Measurements from ENCODE around the gene TNS3. TPM values are rescaled to one million over a fixed set of nuclear protein-coding genes. Genes with fewer than 3 reads are reported as not detected.

Gene TNS3
- total RNA-seq, 1 experiment from 2014 or later, result 9.5 TPM

- Histone ChIP-seq H2AK5ac (ENCODE audit: insufficient read length, low read length) (no peak overlapping the region), H2BK20ac (ENCODE audit: low read depth, low read length, poor library complexity, severe bottlenecking) (no peak overlapping the region), H4K5ac (ENCODE audit: insufficient read length, low read depth, low read length) (no peak overlapping the region), H3K18ac (ENCODE audit: insufficient read length, low read depth, low read length) (no peak overlapping the region), H4K20me1 (ENCODE audit: control insufficient read depth, insufficient read depth, insufficient read length) (no peaks in the 10 kb centered on the region), H3K79me1 (ENCODE audit: insufficient read depth, low read depth, low read length, poor library complexity, severe bottlenecking) (no peaks in the 10 kb centered on the region), H3K9me3 (ENCODE audit: control insufficient read depth, low read depth, low read length) (no peaks in the 10 kb centered on the region), H3K14ac (ENCODE audit: insufficient read depth, low read length) (no peak overlapping the region), H3K4me2 (ENCODE audit: insufficient read depth, insufficient read length, low read length) (no peak overlapping the region), H2AFZ (ENCODE audit: low read length) (no peak overlapping the region), H2BK15ac (ENCODE audit: low read depth, low read length) (no peak overlapping the region), H2BK120ac (ENCODE audit: low read depth, low read length, poor library complexity, severe bottlenecking) (no peak overlapping the region), H3K27ac (ENCODE audit: insufficient read length, low read depth, low read length) (no peak overlapping the region), H2BK12ac (ENCODE audit: insufficient read length, low read depth, low read length) (no peak overlapping the region), H3K23ac (ENCODE audit: insufficient read length, low read depth, low read length) (no peak overlapping the region), H3T11ph (ENCODE audit: low read length) (no peak overlapping the region), H3K23me2 (ENCODE audit: insufficient read length, low read depth, low read length, poor library complexity, severe bottlenecking) (no peaks in the 10 kb centered on the region), H3K79me2 (ENCODE audit: insufficient read depth, low read length) (no peaks in the 10 kb centered on the region), H3K9ac (ENCODE audit: extremely low read depth, insufficient read length, low read length) (no peak overlapping the region), H3K4me1 (ENCODE audit: insufficient read depth, low read length) (no peaks in the 10 kb centered on the region; the same call in 1 of the 2 replicates), H3K56ac (ENCODE audit: insufficient read length, low read depth, low read length) (no peak overlapping the region), H2BK5ac (ENCODE audit: insufficient read length, low read length) (no peak overlapping the region), H3K27me3 (ENCODE audit: insufficient read depth, low read length) (no peaks in the 10 kb centered on the region), H4K91ac (ENCODE audit: insufficient read length, low read depth, low read length) (no peak overlapping the region), H3K4ac (ENCODE audit: low read depth, low read length) (no peak overlapping the region), H4K8ac (replicated peaks; ENCODE audit: insufficient read length, low read depth, low read length) (no peak overlapping the region)
- no peak for DNase-seq
- TF ChIP-seq, protein P1, sequence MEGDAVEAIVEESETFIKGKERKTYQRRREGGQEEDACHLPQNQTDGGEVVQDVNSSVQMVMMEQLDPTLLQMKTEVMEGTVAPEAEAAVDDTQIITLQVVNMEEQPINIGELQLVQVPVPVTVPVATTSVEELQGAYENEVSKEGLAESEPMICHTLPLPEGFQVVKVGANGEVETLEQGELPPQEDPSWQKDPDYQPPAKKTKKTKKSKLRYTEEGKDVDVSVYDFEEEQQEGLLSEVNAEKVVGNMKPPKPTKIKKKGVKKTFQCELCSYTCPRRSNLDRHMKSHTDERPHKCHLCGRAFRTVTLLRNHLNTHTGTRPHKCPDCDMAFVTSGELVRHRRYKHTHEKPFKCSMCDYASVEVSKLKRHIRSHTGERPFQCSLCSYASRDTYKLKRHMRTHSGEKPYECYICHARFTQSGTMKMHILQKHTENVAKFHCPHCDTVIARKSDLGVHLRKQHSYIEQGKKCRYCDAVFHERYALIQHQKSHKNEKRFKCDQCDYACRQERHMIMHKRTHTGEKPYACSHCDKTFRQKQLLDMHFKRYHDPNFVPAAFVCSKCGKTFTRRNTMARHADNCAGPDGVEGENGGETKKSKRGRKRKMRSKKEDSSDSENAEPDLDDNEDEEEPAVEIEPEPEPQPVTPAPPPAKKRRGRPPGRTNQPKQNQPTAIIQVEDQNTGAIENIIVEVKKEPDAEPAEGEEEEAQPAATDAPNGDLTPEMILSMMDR (conservative IDR thresholded peaks at IDR 0.05), result no peak
- H3K4me1 Mint-ChIP-seq, result peaks cover 0 to 5% of the 10 kb centered on the region in 2 experiments; a peak in 1 of 4 replicates
- no CpG with 5 or more reads among the region's 1 CpG for WGBS (ENCODE audit: extremely low coverage, insufficient read length, low lambda C conversion rate)
- no peak overlapping the region for H3K27ac Mint-ChIP-seq
- no peaks in the 10 kb centered on the region for H3K36me3 Mint-ChIP-seq (ENCODE audit: insufficient read depth in 1 of 3, low read depth in 3 of 3)
- peaks cover 2% of the 10 kb centered on the region; the same call in 1 of the 2 replicates for H3K27me3 Mint-ChIP-seq (ENCODE audit: low read depth)
- no peaks in the 10 kb centered on the region; a peak in 1 of 5 replicates for H3K9me3 Mint-ChIP-seq
- H3K4me3 Mint-ChIP-seq, result no peak overlapping the region
Observed at GRCh38 chr7:47233996-47234395, 347.9 kb downstream of the TNS3 start.
